OCI-LY1 (cell line): ENCODE data around the gene CPT2.

Experiments used
- H2AFZ ChIP-seq: fragments of 200-600 bp; sonication (generic), shearing (Covaris generic); 2 replicates; pipeline ENCODE4 v1.6.0; 2014; ENCODE audit warnings: antibody characterized with exemption, mild to moderate bottlenecking, low read length
- H3F3A ChIP-seq: fragments of 200-600 bp; sonication (generic), shearing (Covaris generic); 2 replicates; pipeline ENCODE4 v1.6.0; 2014; ENCODE audit warnings: mild to moderate bottlenecking, antibody characterized with exemption, low read length, moderate library complexity; ENCODE audit not compliant: insufficient read depth
- H3K27ac ChIP-seq: fragments of 200-600 bp; sonication (generic); 2 replicates; pipeline ENCODE4 v1.5.1; 2014; ENCODE audit warnings: low read length, mixed run types, mild to moderate bottlenecking, low read depth; ENCODE audit not compliant: poor library complexity, severe bottlenecking
- H3K27me3 ChIP-seq: fragments of 200-600 bp; sonication (generic); 2 replicates; pipeline ENCODE4 v1.6.0; 2014; ENCODE audit warnings: antibody characterized with exemption, mild to moderate bottlenecking, low read length, moderate library complexity; ENCODE audit not compliant: insufficient read depth
- H3K36me3 ChIP-seq: fragments of 200-600 bp; sonication (generic); 2 replicates; pipeline ENCODE4 v1.6.1; 2014; ENCODE audit warnings: mild to moderate bottlenecking, antibody characterized with exemption, low read length, moderate library complexity, mixed read lengths; ENCODE audit not compliant: insufficient read depth
- H3K4me1 ChIP-seq: fragments of 200-600 bp; sonication (generic); 2 replicates; pipeline ENCODE4 v1.5.1; 2014; ENCODE audit warnings: mild to moderate bottlenecking, low read length, moderate library complexity; ENCODE audit not compliant: insufficient read depth, severe bottlenecking
- H3K4me2 ChIP-seq: fragments of 200-600 bp; sonication (generic), shearing (Covaris generic); 2 replicates; pipeline ENCODE4 v1.6.1; 2014; ENCODE audit warnings: low read length
- H3K4me3 ChIP-seq: fragments of 200-600 bp; sonication (generic); 2 replicates; pipeline ENCODE4 v1.5.1; 2014; ENCODE audit warnings: low read length, low read depth, mild to moderate bottlenecking, mixed read lengths; ENCODE audit not compliant: poor library complexity, severe bottlenecking
- H3K79me2 ChIP-seq: fragments of 200-600 bp; shearing (Covaris generic); 2 replicates; pipeline ENCODE4 v1.6.1; 2016; ENCODE audit warnings: mixed run types, low read length, mixed read lengths; ENCODE audit not compliant: insufficient read depth
- H3K9ac ChIP-seq: fragments of 200-600 bp; sonication (generic), shearing (Covaris generic); 2 replicates; pipeline ENCODE4 v1.6.1; 2014; ENCODE audit warnings: mild to moderate bottlenecking, low read length, mixed read lengths
- H3K9me2 ChIP-seq: fragments of 200-600 bp; sonication (generic), shearing (Covaris generic); 2 replicates; pipeline ENCODE4 v1.6.1; 2014; ENCODE audit warnings: low read depth, mild to moderate bottlenecking, low read length, mixed read lengths
- H3K9me3 ChIP-seq: fragments of 200-600 bp; shearing (Covaris generic); 2 replicates; pipeline ENCODE4 v1.6.1; 2014; ENCODE audit warnings: low read length, mixed read lengths
- H4K20me1 ChIP-seq: fragments of 200-600 bp; sonication (generic), shearing (Covaris generic); 2 replicates; pipeline ENCODE4 v1.6.0; 2016; ENCODE audit warnings: mild to moderate bottlenecking, low read length; ENCODE audit not compliant: insufficient read depth
- CTCF ChIP-seq: fragments of 200-600 bp; sonication (generic), shearing (Covaris generic); IDR thresholded peaks from 2 replicates; pipeline ENCODE4 v1.5.1; 2017; ENCODE audit warnings: mild to moderate bottlenecking, antibody characterized with exemption, low read length, moderate library complexity, mixed read lengths
- EZH2 ChIP-seq: fragments of 200-600 bp; sonication (generic), shearing (Covaris generic); IDR thresholded peaks from 2 replicates; pipeline ENCODE4 v1.8.0; 2017; ENCODE audit warnings: borderline replicate concordance, mixed run types, mild to moderate bottlenecking, antibody characterized with exemption, low read length, moderate library complexity, mixed read lengths

Gene CPT2

GRCh38 chr1:53259932-53260331, 63.3 kb downstream of the CPT2 start:
- Histone ChIP-seq H3K4me2 (no peak overlapping the region), H3K36me3 (peaks cover 100% of the 10 kb centered on the region), H4K20me1 (no peaks in the 10 kb centered on the region)

GRCh38 chr1:53260631-53261247, 64.1 kb downstream of the CPT2 start:
- H3K9me3 ChIP-seq, result no peaks in the 10 kb centered on the region
- H3K4me2 ChIP-seq, result no peak overlapping the region
- no peak overlapping the region for H3K27ac ChIP-seq
- no peaks in the 10 kb centered on the region for H3K79me2 ChIP-seq
- H3K4me1 ChIP-seq, result no peaks in the 10 kb centered on the region
- H4K20me1 ChIP-seq, result no peaks in the 10 kb centered on the region
- H3K36me3 ChIP-seq, result peaks cover 100% of the 10 kb centered on the region
- H3K4me3 ChIP-seq, result no peak overlapping the region
- H3K9me2 ChIP-seq, result no peaks in the 10 kb centered on the region
- no peaks in the 10 kb centered on the region for H3K27me3 ChIP-seq
- H3K9ac ChIP-seq, result no peak overlapping the region
- TF ChIP-seq CTCF (no peak), EZH2 (no peak)
- no peak overlapping the region for H2AFZ ChIP-seq
- no peaks in the 10 kb centered on the region for H3F3A ChIP-seq

More at GRCh38 chr1:53259932-53260331, 63.3 kb downstream of the CPT2 start:
- Histone ChIP-seq H3K79me2 (no peaks in the 10 kb centered on the region), H3K9me3 (no peaks in the 10 kb centered on the region), H2AFZ (no peak overlapping the region), H3K9me2 (no peaks in the 10 kb centered on the region), H3K4me1 (no peaks in the 10 kb centered on the region), H3K27me3 (no peaks in the 10 kb centered on the region), H3K27ac (no peak overlapping the region), H3K9ac (no peak overlapping the region), H3K4me3 (no peak overlapping the region), H3F3A (no peaks in the 10 kb centered on the region)
- TF ChIP-seq CTCF (no peak), EZH2 (no peak)

- no peak overlapping the region for H3K27ac ChIP-seq
- H4K20me1 ChIP-seq, result no peaks in the 10 kb centered on the region
- peaks cover 100% of the 10 kb centered on the region for H3K36me3 ChIP-seq
- H3K9me3 ChIP-seq, result no peaks in the 10 kb centered on the region
- no peaks in the 10 kb centered on the region for H3K79me2 ChIP-seq
- no peak for TF ChIP-seq CTCF
- TF ChIP-seq EZH2, result no peak
- no peaks in the 10 kb centered on the region for H3K4me1 ChIP-seq
- H3F3A ChIP-seq, result no peaks in the 10 kb centered on the region
- H2AFZ ChIP-seq, result no peak overlapping the region
- H3K9ac ChIP-seq, result no peak overlapping the region
- H3K9me2 ChIP-seq, result no peaks in the 10 kb centered on the region
- H3K4me2 ChIP-seq, result no peak overlapping the region
- no peaks in the 10 kb centered on the region for H3K27me3 ChIP-seq
- no peak overlapping the region for H3K4me3 ChIP-seq
These were observed 65.4 kb downstream of the CPT2 start for GRCh38 chr1:53262000-53262399.
